ENCODE results near the gene CD247.
A peak's percentile ranks its signal among the peaks of the same experiment; 100 is the strongest.

The CD247 gene

DNA sequence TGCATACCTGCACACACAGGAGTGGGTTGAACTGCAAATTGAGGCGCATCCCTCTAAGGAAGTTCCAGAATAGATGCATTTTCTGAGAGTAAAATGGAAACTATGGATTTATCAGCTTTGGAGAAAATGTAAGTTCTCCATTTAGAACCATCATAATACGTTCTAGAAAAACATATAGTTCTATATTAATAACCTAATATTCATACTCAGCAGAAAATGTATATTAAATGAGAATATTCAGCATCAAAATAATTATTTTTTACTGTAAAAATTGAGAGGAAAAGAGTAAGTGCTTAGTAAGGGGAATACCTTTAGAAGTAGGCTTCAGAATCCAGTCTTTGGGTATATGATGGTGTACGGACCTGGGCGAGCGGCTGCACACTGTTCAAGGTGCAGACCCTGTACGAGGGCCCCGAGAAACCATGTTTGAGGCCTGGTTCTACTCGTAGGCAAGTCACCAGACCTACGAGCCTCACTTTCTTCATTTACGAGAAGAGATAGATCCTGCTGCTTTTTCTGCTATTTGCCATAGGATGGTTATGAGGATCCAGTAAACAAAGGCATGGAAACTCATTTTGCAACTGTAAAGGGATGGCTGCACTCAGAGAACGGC, 6.8 kb downstream of the CD247 start:
- no peak for DNase-seq

DNA sequence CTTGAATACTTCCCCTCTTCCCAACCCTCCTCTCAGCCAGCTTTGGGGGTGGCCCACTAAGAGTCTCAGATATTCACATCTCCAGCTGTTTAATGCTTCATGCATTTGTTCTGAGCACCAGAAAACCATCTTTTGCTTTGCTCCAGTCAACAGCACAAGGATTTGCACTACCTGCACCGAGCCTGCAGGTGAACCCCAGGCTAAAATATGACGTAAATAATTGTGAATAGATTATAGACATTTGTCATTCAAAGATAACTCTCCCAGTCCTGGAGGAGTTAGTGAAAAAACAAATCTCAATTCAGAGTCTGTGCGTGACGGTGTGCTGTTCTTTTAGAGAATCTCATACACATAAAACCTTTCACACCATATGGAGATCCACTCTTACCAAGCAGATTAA, 7.4 kb downstream of the CD247 start:
- peak in 1 of 2 donors; percentile 28 for DNase-seq

DNA sequence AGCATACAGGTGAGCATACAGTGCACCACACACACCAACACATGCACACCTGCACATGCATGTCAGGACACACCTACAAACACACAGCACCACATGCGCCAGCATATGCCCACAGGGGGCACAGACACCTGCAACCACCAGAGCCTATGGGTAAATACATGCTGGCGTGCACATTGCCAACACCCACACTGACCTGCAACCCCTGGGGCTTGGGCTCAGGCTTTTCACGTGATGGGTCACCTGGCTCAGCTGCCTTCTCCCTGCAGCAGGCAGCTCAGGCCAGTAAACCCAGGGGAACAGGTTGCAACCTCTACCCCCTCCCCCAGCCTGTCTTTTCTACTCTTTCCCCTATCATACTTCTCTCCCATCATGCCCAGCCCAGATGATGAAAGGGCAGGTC, 8.1 kb downstream of the CD247 start:
- DNase-seq = peak in 1 of 2 donors; percentile 19

DNA sequence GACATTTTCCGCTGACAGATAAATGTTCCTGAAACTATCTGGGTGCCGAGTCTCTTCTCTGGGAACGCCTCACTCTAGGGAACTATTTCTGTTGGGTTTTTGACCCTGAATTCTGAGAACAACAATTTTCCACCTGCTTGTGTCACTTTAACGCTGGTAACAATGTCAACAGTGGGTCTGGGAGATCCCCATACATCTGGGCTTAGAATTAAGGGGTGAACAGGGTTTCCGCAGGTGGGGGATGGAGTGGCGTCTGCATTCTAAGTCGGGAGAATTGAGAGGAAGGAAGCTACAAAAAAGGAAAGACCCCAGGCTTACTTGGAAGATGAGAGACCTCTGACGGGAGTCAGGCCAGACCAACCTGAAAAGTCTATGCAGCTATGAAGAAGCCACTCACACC, 8.7 kb downstream of the CD247 start:
- DNase-seq = peak; percentile 46 to 63

DNA sequence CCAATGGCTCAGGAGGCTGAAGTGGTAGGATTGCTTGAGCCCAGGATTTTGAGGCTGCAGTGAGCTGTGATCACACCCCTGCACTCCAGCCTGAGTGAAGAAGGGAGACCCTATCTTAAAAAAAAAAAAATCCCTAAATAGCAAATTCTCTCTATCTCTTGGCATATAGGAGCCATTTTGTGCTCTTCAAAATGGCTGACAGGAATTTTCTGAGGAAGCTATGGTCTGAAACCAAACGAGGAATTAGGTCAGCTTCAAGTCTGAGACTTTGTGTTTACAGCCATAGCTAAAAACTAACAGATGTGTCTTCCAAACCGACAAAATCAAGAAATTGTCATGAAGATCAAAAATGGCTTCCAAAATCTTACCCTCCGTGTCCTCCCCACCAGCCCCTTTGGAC, 10.6 kb downstream of the CD247 start:
- DNase-seq = no peak

DNA sequence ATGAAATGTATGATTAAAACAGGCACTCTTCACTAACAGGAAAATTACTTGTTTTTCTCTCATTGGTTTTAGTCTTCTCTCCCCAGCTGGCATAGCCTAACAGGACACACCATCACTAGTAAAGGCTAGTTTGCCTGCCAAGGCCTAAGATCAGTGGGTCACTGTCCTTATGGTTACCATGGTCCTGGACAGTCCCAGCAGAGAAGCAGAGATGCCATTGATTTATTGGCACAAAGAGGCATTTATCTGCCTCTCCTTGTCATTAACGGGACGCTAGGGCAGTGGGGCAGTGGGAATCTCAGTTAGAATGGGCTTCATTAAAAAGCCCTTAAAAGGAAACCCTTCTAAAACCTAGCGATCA, 13.9 kb downstream of the CD247 start:
- DNase-seq = no peak

DNA sequence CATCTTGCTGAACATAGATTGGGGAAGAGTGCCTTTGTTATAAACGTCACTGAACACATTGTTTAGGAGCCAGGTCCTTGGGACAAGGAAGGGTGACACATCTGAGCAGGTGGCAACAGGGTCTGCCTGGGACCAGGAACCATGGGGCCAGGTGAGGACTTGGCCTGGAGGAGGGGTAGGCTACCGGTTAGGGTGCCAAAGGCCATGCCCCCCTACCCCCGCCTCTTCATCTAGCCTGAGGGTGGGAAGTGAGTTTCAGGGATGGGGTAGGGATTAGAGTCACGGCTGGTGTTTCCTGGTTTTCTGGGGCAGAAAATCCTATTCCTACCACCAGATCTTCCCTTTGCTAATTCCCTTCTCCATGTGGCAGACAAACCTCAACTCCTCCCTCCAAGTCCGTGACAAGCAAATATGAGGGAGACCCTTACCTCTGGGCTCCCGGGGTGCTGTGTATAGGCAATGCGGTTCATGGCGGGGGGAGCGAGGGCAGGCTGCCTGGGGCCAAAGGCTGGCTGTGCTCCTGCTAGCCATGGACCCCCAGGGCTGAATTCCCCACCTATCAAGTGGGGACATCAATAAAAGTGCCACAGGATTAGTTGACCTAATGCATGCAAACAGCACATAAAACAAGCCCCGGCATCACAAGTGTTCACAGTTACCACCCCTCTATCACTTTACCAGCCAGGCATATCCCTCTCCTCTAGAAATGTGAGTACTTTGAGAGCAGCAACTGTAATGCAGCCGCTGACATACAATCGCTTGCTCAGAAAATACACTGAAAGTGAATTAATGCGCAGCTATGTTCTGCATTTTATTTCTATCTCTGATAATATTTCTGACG, 14.5 kb downstream of the CD247 start:
- DNase-seq = no peak

DNA sequence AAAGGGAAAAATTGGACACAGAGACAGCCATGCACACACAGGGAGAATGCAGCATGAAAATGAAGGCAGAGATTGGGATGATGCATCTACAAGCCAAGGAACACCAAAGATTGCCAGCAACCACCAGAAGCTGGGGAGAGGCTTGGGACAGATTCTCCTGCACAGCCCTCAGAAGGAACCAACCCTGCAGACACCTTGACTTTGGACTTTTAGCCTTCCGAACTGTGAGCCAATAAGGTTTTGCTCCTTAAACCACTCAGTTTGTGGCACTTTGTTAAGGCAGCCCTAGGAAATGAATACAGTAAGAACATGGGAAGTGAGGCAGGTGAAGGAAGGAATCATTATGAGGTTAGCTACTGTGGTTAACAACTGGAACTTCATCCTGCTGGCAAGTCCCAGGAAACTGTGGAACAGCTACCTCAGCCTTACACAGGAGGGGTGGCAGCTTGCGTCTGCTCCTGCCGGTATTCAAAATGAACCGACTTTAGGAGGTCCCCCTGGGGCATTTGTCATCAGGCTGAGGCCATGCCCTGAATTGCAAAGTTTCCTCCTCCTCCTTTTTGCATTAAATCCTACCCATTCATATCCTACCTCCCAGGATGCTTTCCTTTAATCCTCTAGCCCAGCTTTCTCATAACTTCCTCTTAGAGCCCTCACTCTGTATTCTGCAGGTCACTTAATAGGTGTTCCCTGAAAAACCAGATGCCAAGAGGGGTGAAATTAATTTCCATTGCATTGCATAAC, 15.4 kb downstream of the CD247 start:
- no peak for DNase-seq

DNA sequence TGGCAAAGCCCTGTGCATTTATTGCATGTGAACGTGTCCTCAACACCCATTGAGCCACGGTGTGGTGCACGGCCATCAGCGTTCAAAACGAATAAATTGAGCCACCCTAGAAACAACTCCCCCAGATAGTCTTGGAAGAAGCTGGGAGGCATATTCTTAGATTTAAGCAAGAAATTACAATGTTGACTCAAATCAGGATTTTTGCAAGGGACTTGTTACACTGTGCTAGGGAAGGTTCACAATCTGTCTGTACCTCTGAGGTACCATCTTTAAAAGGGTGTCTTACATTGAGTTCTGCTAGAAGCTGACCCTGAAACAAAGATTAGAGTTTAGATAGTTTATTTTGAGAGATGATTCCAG, 16.2 kb downstream of the CD247 start:
- DNase-seq = no peak

DNA sequence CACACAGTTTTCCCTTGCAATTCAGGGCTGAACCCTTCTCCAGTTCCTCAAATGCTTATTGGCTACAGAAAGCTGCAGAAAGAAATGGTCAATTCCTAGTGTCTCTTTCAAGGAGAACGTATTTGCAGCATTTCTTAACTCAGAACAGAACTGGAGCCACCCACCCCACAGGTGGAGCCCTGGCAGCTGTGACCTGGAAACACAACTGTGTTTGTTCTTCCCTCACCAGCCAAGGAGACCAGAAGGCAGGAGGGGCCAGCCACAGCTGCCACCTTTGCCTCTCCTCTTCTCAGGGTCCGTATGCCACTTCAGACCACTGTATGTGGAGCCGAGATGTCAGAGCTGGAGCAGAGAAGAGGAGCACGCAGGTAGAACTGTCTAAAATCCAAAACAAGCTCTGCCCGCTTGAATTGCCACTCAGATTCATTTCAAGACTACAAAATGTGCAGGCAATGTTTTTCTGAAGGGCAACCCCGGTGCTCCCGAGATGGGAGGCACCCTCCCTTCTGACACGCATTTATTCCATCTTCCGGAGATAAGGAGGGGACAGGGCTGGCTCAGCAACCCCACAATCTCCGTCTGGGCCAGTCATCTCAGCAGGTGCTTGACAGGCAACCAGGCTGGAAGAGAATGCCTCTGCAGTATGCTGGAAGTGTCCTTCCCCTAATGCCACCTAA, 16.7 kb downstream of the CD247 start:
- DNase-seq = no peak

DNA sequence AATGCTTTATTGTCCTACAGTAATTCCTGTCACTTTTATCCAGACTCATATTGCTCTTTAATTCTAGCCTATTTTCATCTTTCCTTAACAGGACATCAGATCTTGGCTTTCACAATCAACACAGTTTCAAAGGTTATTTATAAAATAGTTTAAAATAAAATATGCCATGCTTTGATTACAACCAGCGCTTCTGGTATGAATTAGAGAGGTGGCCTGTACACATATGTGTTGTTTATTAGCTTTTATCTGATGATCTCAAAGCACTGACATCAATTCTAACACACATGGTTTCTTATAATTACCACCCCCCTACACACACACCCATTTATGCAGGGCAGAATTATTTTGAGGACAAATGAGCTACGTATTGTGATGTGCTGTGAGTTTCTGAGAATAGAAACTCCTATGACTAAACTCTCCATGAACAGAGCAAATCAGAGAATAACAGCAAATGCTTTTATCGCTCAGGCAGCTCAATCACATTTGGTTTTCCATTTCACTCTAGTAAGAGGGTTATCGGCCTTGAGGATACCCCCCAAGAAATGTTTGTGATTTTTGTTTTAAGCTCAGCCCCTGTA, 18.0 kb downstream of the CD247 start:
- peak in 1 of 2 donors; percentile 42 for DNase-seq

DNA sequence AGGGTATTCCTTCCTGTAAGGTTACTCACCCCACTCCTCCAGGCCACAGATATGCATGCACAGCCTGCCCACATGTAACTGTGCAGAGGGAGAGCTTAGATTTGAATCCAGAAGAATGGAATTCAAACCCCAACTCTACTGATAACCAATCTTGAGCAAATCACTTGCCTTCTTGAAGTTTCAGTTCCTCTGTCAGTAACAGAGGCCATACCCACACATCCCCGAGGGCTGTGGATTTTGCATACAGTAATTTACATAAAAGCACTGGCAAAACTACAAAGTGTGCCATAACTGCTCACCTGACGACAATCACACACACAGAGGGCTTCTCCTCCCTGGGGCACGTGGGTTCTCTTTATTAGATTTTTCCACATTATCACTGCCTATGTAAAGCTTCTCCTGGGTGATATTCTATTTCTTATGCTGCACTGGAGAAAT, 18.6 kb downstream of the CD247 start:
- DNase-seq = peak in 1 of 2 donors; percentile 58

DNA sequence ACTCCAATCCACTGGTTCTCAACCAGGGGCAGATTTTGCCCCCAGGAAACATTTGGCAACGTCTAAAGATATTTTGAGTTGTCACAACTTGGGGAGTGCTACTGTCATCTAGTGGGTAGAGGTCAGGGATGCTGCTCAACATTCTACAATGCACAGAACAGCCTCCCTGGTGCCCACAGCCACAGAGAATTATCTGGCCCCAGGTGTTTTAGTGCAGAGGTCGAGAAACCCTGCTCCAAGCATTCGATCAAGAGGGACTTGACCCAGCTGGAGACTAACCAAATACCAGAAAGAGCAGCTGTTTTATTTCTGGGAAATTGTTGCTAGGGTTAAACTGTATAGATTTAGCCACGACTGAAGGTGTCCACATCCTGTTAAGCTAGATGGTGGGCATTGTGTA, 19.2 kb downstream of the CD247 start:
- no peak for DNase-seq

DNA sequence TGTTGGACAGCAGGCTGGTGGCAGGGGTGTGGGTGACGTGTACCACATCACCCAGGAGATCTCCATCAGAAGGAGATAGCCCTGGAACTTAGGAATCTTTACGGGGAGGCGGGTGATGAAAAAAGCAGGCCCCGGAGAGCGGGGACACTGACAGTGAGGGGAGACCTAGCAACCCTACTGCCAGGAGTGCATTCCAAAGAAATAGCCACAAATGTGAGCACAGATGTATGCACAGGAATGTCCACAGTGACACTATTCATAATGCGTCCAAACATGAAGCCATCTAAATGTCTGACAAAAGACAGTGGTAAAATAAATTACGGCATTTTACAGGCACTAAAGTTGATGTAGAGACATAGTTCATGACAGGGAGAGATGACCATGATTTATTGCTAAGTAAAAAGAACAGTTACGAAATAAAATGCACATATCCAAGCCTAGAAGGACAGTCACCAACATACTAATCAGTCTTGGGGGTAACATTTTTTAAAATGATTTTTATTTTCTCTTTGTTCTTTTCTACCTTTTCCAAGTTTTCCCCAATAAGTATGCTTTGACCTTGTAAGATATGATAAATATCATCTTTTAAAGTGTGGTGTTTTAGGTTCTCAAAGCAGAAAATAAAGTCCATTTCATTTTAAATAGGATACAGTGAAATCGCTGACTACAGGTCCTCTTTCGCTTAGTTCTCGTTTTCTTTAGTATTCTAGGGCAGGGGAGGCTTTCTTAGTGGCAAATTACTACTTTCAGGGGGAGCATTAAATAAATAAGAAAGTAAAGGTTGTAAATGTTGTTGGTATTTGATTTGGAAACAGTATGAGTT, 21.3 kb downstream of the CD247 start:
- no peak for DNase-seq

DNA sequence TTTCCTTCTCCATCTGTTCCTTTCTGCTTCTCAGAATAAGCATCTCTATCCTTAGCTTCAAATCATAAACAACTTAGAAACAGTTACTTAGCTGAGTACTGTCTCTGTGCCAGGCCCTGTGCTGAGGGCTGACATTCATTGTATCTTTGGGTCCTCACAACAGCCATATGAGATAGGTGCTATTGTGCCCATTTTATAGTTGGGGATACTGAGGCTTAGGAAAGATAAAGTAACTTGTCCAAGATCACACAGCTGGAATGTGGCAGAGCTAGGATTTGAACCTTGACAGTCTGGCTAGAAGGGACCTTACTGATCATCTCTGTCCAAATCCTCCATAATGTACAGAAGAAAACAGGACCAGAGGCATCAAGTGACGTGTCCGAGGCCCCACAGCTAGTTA, 25.0 kb downstream of the CD247 start:
- DNase-seq = no peak

DNA sequence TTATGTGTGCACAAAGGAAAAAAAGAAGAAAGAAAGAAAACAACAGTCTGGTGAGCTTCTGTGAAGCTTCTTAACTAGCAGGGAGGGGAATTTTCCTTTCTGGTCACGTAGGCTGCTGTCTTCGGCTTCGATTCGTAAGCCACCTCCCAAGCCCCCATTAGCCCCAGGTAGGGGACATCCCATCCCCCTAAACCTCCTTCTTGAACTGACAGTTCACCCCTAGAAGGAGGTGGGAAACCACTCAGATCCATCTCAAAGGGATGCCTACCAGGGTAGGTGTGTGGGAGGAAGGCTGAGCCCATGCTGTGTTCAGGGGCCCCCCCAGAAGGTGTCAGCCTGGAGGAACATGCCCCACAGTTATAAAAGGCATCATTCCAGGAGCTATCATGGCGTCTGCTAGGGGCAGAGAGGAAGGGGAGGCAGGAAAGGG, 25.8 kb downstream of the CD247 start:
- DNase-seq = peak; percentile 54 to 64

DNA sequence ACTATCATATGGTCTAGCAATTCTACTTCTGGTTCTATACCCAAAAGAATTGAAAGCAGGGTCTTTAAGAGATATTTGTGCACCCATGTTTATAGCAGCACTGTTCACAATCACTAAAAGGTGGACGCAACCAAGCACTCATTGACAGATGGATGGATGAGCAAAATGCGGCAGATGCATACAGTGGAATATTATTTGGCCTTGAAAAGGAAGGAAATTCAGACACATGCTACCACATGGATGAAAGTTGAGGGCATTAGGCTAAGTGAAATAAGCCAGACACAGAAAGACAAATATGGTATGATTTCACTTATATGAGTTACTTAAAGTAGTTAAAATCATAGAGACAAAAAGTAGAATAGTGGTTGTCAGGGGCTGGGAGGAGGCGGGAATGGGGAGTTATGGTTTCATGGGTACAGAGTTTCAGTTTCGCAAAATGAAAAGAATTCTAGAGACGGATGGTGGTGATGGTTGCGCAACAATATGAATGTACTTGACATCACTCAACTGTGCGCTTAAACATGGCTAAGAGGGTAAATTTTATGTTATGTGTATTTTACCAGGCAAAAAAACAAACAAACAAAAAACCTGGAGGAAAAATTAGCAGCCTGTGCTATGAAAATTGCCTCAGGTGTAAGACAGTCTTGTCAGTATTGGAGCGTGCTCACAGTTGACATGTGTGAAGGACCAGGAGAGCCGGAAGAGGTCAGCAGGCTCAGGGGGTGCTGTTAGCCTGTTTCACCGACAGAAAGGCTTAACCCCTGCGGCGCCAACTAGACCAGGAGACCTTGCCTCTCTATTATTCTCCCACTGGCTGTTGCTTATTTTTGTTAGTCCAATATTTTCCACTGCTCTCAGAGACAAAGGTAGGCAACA, 26.5 kb downstream of the CD247 start:
- peak in 1 of 2 donors; percentile 53 for DNase-seq

DNA sequence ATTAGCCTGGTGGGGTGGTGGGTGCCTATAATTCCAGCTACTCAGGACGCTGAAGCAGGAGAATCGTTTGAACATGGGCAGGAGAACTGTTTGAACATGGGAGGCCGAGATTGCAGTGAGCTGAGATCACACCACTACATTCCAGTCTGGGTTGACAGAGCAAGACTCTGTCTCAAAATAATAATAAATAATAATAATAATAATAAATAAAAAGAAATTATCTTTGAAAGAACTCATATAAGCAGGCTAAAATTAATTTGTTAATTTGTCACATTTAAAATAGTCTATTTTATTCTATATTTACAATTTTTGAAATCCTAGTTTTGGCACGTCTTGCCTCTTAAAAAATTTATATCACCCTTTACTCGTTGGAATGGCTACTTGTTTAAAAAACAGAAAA, 27.6 kb downstream of the CD247 start:
- DNase-seq = no peak

DNA sequence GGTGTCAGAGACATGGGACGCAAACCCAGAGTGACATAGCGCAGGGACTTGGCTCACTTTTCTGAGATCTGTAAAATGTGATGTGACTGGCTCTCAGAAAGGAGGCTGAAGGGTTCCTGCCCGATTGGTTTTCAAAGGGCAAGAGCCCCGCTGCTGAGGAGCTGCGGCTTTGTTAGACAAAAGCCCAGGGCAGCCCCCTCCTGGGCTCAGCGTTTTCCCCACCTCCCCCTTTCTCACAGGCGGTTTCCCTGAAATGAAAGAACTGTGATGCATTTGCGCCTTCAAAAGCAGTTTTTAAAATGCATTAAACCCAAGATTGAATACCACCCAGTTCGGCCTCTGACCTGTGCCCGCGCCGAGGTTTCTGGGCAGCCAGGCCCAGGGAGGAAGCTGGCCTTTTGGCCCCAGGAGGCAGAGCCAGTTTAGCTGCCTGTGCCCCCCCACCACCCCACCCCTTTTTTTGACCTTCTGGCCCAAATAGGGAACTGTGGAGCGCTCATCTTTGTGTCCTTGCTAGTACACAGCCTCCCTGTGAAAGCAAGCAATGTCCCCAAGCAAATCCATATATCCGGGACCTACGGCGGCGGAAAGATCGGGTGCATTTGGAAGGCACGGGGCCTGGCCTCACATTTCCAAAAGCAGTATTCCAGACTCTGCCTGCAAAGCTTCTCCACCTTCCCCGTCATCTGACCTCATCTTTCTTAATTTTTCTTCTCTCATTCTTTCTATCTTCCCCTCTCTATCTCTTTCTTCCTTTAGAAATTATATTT, 28.6 kb downstream of the CD247 start:
- peak; percentile 69 to 72 for DNase-seq

DNA sequence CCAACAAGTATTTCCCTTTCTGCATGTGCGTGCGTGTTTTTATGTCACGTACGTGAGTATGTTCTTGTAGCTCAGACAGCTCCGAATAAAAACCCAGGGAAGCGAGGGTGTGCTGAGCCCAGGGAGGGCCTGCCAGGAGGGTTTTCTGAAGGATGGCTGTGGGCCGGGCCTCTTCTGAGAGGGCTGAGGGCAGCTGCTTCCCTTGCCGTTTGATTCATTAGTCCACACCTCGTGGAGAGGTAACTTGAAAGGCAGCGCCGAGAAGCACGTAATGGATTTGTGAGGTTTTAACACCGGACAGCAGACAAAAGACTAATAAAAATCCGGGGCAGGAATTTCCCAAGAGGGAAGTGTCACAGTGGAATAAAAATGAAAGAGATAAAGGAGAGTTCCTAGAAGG, 29.5 kb downstream of the CD247 start:
- no peak for DNase-seq

Measured in CD4-positive, alpha-beta T cell treated with Interleukin-4 for 1 hour (primary cell).